ENCODE measurements around the gene NUMA1. TPM values are rescaled to one million over a fixed set of nuclear protein-coding genes. Genes with fewer than 3 reads are reported as not detected.

Gene NUMA1
- total RNA-seq, 4 donors from 2014 or later, result 345 to 650 (median 380) TPM

DNA sequence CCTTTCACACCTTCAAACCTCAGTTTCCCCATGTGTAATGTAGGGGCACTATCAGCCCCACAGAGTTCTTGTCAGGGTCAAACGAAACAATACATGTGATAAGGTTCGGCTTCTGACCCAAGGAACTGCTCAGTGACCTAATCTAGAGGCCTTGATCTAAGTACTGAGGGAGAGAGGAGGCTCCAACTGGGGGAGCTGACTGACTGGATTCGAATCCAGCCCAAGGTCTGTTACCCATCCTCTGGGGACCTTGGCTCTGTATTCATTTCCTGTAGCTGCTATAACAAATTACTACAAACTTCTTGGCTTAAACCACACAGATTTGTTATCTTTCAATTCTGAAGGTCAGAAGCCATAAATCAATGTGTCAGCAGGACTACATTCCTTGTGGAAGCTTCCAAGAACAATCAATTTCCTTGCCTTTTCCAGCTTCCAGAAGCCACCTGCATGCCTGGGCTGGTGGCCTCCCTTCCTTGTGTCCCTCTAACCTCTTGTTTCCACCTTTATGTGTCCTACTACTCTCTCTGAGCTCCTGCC lies 42.8 kb upstream of the NUMA1 start:
- TF ChIP-seq, protein P1, sequence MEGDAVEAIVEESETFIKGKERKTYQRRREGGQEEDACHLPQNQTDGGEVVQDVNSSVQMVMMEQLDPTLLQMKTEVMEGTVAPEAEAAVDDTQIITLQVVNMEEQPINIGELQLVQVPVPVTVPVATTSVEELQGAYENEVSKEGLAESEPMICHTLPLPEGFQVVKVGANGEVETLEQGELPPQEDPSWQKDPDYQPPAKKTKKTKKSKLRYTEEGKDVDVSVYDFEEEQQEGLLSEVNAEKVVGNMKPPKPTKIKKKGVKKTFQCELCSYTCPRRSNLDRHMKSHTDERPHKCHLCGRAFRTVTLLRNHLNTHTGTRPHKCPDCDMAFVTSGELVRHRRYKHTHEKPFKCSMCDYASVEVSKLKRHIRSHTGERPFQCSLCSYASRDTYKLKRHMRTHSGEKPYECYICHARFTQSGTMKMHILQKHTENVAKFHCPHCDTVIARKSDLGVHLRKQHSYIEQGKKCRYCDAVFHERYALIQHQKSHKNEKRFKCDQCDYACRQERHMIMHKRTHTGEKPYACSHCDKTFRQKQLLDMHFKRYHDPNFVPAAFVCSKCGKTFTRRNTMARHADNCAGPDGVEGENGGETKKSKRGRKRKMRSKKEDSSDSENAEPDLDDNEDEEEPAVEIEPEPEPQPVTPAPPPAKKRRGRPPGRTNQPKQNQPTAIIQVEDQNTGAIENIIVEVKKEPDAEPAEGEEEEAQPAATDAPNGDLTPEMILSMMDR (IDR thresholded peaks at IDR 0.05), result no peak
- TF ChIP-seq EP300 (IDR thresholded peaks at IDR 0.05) (no peak), POLR2A (IDR thresholded peaks at IDR 0.05) (no peak)
- Histone ChIP-seq H3K36me3 (no peaks in the 10 kb centered on the region), H3K4me3 (no peak overlapping the region), H3K9me3 (no peaks in the 10 kb centered on the region), H3K4me1 (no peaks in the 10 kb centered on the region), H3K27ac (no peak overlapping the region), H3K27me3 (no peaks in the 10 kb centered on the region)
- 64 to 72% methylated on average over 3 of the region's 3 CpGs for WGBS, 2 donors
- DNase-seq (ENCODE audit: low spot score in 2 of 2), result no peak

GRCh38 chr11:72122607-72123006 lies 42.3 kb upstream of the NUMA1 start:
- H3K27ac ChIP-seq, result no peak overlapping the region

DNA sequence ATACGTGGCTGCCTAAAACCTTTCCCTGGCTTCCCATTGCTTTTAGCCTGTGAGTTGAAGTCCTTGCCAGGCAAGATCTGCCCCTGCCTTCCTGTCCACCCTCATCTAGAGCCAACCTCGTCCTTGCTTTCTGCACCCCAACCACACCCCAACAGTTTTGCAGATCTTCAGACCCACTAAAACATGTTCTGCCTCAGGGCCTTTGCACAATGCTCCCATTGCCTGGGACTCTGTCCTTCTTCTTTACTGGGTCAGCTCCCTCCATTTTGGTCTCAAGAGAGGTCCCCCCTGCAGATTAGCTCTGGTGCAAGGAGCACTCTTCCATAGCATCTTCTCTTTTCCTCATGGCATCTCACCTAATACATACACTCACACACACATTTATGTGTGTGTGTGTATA lies 40.6 kb upstream of the NUMA1 start:
- H3K27me3 ChIP-seq, result peaks cover 0 to 6% of the 10 kb centered on the region in 2 donors
- no peaks in the 10 kb centered on the region for H3K36me3 ChIP-seq
- H3K4me3 ChIP-seq, result no peak overlapping the region
- DNase-seq (ENCODE audit: low spot score in 2 of 2), result no peak
- H3K27ac ChIP-seq, result no peak overlapping the region
- H3K9me3 ChIP-seq, result no peaks in the 10 kb centered on the region
- H3K4me1 ChIP-seq, result no peaks in the 10 kb centered on the region
- TF ChIP-seq, protein P1 (IDR thresholded peaks at IDR 0.05), result no peak
- TF ChIP-seq EP300 (IDR thresholded peaks at IDR 0.05) (no peak), POLR2A (IDR thresholded peaks at IDR 0.05) (no peak)
- 69 to 74% methylated on average over 2 of the region's 2 CpGs for WGBS, 2 donors

More at GRCh38 chr11:72122607-72123006, 42.3 kb upstream of the NUMA1 start:
- DNase-seq (ENCODE audit: low spot score in 2 of 2), result no peak
- H3K4me1 ChIP-seq, result no peaks in the 10 kb centered on the region
- no peak overlapping the region for H3K4me3 ChIP-seq
- WGBS, 2 donors, result 64 to 94% methylated on average over 1 of the region's 1 CpG
- H3K27me3 ChIP-seq, result no peaks in the 10 kb centered on the region
- no peak for TF ChIP-seq EP300 (IDR thresholded peaks at IDR 0.05)
- TF ChIP-seq POLR2A (IDR thresholded peaks at IDR 0.05), result no peak
- TF ChIP-seq, protein P1 (IDR thresholded peaks at IDR 0.05), result no peak
- no peaks in the 10 kb centered on the region for H3K36me3 ChIP-seq
- no peaks in the 10 kb centered on the region for H3K9me3 ChIP-seq

DNA sequence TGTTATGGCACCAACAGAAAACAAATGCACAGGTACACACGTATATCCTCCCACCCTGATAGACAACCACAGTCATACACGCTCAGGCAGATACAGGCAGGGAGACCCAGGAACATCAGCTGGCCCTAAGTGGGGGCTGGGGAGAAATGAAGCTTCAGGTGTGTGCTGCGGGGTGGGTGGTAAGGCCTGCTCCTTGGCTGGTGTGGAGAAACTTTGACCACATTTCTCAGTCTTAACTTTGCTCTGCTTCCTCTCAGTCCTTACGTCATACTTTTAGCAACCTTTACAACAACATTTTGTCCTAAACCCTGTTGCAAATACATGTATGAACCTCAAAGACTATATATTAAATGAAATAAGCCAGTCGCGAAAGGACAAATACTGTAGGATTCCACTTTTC lies 38.9 kb upstream of the NUMA1 start:
- Histone ChIP-seq H3K4me3 (no peak overlapping the region), H3K27me3 (peaks cover 0 to 6% of the 10 kb centered on the region in 2 donors), H3K9me3 (no peaks in the 10 kb centered on the region), H3K36me3 (no peaks in the 10 kb centered on the region), H3K27ac (no peak overlapping the region), H3K4me1 (no peaks in the 10 kb centered on the region)
- DNase-seq (ENCODE audit: low spot score in 2 of 2), result no peak
- TF ChIP-seq, protein P1 (IDR thresholded peaks at IDR 0.05), result no peak
- TF ChIP-seq EP300 (IDR thresholded peaks at IDR 0.05) (no peak), POLR2A (IDR thresholded peaks at IDR 0.05) (no peak)
- WGBS, 2 donors, result 76 to 80% methylated on average over 6 of the region's 6 CpGs

GRCh38 chr11:72116019-72116755 lies 35.8 kb upstream of the NUMA1 start:
- no peak overlapping the region for H3K27ac ChIP-seq
- TF ChIP-seq EP300 (IDR thresholded peaks at IDR 0.05) (no peak), POLR2A (IDR thresholded peaks at IDR 0.05) (no peak)
- TF ChIP-seq, protein P1 (IDR thresholded peaks at IDR 0.05), result no peak
- H3K9me3 ChIP-seq, result no peaks in the 10 kb centered on the region
- no peaks in the 10 kb centered on the region for H3K36me3 ChIP-seq
- 88 to 90% methylated on average over 6 of the region's 6 CpGs for WGBS, 2 donors
- peaks cover 0 to 6% of the 10 kb centered on the region in 2 donors for H3K27me3 ChIP-seq
- DNase-seq (ENCODE audit: low spot score in 2 of 2), result no peak
- no peak overlapping the region for H3K4me3 ChIP-seq
- peaks cover 0 to 11% (median 6%) of the 10 kb centered on the region in 4 donors for H3K4me1 ChIP-seq

Data from tibial nerve (tissue), 4 donors.